ENCODE results near the gene HLA-DMB.

DNA sequence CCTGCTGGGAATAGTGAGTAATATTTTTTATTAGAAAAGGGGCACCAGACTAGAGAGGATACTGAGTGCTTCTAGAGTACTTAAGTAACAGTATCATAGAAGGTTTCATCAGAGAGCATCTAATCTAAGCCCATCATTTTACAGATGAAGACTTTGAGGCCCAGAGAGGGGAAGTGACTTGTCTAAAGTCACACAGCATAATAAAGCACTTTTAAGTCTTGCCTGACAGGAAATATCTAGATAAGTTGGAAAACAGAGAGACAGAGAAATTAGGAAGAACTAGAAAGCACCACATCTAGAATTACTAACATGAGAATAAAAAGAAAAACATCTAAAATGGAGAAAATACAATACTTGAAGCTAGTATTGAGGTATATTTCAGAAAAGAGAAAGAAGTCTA lies 6.1 kb upstream of the HLA-DMB start:
- TF ChIP-seq POLR2A (IDR thresholded peaks at IDR 0.05) (no peak), POLR2AphosphoS5 (IDR thresholded peaks at IDR 0.05; ENCODE audit: insufficient read depth in 1 of 2, low read depth in 1 of 2) (no peak)
